Mucosa of descending colon (tissue), 3 donors: ENCODE data around the gene PGP. TPM values are rescaled to one million over a fixed set of nuclear protein-coding genes. Genes with fewer than 3 reads are reported as not detected.

Experiments used
- ATAC-seq: fragments of 200-7000 bp; cut with Tn5 transposase; one replicate; pipeline ENCODE4 v1.9.1; 2020; ENCODE audit warnings: mild to moderate bottlenecking, moderate library complexity
- DNase-seq, 3 donors: peaks; one replicate each; pipeline ENCODE4 v3.0.0-alpha.2; 2020
- H3K36me3 ChIP-seq: fragments of 200-600 bp; one replicate; pipeline ENCODE4 v1.8.0; 2021; ENCODE audit warnings: low read depth, mild to moderate bottlenecking
- H3K4me1 ChIP-seq: fragments of 200-600 bp; one replicate; pipeline ENCODE4 v1.8.0; 2021; ENCODE audit warnings: low read depth, mild to moderate bottlenecking
- H3K4me3 ChIP-seq: fragments of 200-600 bp; one replicate; pipeline ENCODE4 v1.8.0; 2021; ENCODE audit warnings: mild to moderate bottlenecking
- H3K9me3 ChIP-seq: fragments of 200-600 bp; one replicate; pipeline ENCODE4 v1.8.0; 2021; ENCODE audit warnings: mild to moderate bottlenecking
- intact Hi-C, 2 donors: fragments of 100-400 bp; cut with DNase I in 1 of 2; cut with micrococcal nuclease in 1 of 2; formaldehyde crosslinking; loops; one replicate each; pipeline versions ENCODE4 v1.11.0 to v1.11.1; 2022; cut with DNase I, micrococcal nuclease
- total RNA-seq, 3 donors: library from RNA; stranded (reverse); fragmentation: NEBNext Ultra II Directional in 2 of 3; extraction: Animal tissue kit (Norgen Biotek cat#: 25700) in 2 of 3; gene quantifications; one replicate each; pipeline versions ENCODE4 v1.2.1 to v1.2.4, GENCODE V29; 2021 to 2023
- TF ChIP-seq, protein P1 (sequence below): fragments of 200-600 bp; IDR thresholded peaks from one replicate; pipeline ENCODE4 v1.8.0; 2022; ENCODE audit warnings: antibody characterized with exemption, mild to moderate bottlenecking
- donor health status: DM: no; HTN: no; CAD: no; lungs with moderate emphysema.
- donor health status: DM: no; HTN: no; CAD: no.
- donor health status: DM: no; HTN: yes; CAD: no.

Gene PGP
- total RNA-seq, 3 donors from 2014 or later = 15.5 to 19.7 (median 17.6) TPM

DNA sequence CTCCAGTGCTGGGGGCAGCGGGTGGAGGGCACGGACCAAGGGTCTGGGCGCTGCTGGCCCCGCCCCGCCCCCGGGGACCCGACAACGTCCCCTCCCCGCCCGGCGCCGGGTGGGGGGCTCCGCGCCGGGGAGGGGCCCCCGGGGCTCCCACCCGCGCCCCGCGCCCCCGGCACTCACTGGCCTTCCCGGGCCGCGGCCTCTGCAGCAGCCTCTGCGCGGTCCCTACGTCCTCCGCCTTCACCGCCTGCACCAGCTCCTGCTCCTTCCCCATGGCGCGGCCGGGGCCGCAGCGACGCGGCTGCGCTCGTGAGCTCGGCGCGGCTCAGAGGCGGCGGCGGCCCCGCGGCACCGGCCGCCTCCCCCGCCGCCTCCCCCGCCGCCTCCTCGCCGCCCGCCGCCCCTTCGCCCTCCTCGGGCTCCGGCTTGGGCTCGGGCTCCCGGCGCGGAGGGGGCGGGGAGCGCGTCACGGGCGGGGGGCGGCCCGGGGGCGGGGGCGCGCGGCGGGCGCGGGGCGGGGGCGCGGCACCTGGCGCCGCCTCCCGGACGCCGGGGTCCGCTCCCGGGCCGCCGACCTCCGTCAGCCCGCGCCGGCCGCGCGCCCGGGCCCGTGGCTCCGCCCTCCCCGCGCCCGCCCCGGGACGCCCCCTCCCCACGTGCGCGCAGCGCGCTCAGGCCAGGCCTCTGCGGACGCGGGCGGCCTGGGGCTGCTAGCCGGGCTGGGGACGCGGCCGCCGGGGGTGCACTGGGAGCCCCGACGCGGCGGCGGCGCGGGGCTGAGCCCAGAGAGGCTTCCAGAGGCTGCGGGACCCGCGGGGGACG, 18.3 kb downstream of the PGP start, which contains the start of gene CASKIN1:
TSS of gene CASKIN1 (minus strand) at position 444 of the 819 bp plus-strand sequence. CDS start at position 271, 173 bp downstream.
- TF ChIP-seq, protein P1, sequence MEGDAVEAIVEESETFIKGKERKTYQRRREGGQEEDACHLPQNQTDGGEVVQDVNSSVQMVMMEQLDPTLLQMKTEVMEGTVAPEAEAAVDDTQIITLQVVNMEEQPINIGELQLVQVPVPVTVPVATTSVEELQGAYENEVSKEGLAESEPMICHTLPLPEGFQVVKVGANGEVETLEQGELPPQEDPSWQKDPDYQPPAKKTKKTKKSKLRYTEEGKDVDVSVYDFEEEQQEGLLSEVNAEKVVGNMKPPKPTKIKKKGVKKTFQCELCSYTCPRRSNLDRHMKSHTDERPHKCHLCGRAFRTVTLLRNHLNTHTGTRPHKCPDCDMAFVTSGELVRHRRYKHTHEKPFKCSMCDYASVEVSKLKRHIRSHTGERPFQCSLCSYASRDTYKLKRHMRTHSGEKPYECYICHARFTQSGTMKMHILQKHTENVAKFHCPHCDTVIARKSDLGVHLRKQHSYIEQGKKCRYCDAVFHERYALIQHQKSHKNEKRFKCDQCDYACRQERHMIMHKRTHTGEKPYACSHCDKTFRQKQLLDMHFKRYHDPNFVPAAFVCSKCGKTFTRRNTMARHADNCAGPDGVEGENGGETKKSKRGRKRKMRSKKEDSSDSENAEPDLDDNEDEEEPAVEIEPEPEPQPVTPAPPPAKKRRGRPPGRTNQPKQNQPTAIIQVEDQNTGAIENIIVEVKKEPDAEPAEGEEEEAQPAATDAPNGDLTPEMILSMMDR = no peak
- intact Hi-C loops = no loop called here
- H3K4me1 ChIP-seq = peaks cover 14% of the 10 kb centered on the region
- H3K9me3 ChIP-seq = no peaks in the 10 kb centered on the region
- ATAC-seq (no peak), DNase-seq (no peak)
- H3K36me3 ChIP-seq = no peaks in the 10 kb centered on the region
- no peak within 1 kb of the TSS for H3K4me3 ChIP-seq

DNA sequence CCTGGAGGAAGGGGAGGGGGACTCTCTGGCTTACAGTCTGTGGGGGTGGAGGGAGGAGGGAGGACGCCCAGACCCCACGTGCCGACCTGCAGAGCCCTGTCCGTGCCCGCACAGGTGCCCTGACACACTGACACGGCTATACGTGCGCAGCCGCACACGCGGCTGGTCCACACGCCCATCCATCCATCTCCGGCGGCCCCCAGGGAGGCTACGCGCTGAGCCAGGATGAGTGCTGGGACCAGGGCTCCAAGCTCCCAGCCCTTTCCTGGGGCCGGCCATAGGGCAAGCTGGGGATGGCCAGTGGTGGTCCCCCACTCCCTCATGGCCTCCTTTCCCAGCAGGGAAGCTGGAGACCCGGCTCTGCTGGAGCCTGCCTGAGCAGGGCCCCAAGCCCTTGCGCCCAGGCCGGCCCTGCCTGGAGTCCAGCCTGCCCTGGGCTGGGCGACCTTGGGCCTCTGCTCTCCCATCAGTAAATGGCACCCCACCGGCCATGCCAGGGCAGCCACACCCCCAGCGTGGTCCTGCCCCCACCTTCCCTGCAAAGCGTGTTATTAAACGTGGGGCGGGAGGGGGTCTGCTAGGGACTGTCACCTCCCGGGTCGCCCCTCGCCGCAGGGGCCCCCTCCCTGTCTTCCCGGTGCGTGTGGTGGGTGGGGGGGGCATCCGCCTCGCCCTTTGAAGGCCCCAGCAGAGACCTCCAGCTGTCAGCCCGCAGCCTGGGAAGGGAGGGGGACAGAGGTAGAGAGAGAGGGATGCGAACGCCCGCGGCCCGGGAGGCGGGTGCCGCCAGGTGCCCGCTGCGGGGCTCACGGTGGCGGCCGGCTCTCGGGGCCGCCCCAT, 19.1 kb downstream of the PGP start:
- Histone ChIP-seq H3K4me3 (no peak overlapping the region), H3K9me3 (no peaks in the 10 kb centered on the region), H3K36me3 (no peaks in the 10 kb centered on the region), H3K4me1 (peaks cover 14% of the 10 kb centered on the region)
- TF ChIP-seq, protein P1 = no peak
- DNase-seq (no peak), ATAC-seq (peak; percentile 35)
- intact Hi-C loops = no loop called here

DNA sequence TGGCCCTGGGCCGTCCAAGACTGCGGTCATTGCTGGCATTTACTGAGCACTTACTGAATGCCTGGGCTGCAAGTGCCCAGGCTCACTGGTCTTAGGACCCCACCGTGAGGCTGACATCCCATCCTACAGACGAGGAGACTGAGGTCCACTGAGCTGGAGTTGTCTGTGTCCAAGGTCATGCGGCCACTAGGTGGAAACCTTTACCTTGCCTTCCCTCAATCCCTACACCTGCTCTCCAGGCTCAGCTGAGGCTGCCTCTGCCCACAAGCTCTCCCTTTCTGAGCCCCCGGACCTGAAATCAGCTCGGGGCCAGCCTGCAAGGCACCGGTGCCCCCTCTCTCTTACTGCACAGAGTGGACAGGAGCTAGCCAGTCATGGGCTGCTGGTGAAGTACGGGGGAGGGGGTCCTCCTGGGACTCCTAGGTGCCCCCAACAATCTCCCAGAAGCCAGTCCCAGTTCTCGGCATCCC, 19.8 kb downstream of the PGP start:
- peak in 2 of 3 donors; percentile 55 to 79 for DNase-seq
- Histone ChIP-seq H3K4me1 (peaks cover 14% of the 10 kb centered on the region), H3K4me3 (no peak overlapping the region), H3K36me3 (no peaks in the 10 kb centered on the region), H3K9me3 (no peaks in the 10 kb centered on the region)
- peak; percentile 86 for ATAC-seq
- intact Hi-C loops = no loop called here
- TF ChIP-seq, protein P1 = no peak

DNA sequence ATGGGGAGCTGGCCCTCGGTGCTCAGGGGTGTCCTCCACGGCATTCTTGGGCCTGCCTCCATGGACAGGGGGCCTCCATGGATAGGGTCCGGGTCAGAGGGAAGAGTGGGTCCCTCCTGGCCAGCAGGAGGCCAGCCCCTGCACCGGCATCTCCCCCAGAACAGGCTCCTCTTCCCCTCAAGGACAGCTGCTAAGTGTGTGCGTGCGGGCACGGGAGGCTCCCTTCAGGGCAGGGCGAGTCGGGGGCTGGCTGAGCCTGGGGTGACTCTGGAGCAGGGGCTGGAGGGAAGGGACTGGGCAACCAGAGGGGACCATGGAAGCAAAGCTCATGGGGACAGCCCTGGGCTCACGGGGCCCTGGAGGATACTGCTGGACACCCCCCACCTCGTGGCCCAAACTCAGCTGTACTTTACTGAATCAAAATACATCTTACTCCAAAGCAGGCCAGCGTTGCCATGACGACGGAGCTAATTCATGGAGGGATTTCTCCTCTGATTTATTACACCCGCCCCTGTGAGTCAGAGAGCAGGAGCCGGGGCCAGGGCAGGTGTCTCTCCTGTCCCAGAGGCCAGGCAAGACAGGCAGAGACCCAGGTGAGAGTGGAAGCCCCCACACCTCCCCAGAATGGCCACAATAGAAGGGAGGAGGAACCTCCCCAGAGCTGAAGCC, 20.3 kb downstream of the PGP start:
- Histone ChIP-seq H3K9me3 (no peaks in the 10 kb centered on the region), H3K4me3 (no peak overlapping the region), H3K4me1 (peaks cover 14% of the 10 kb centered on the region), H3K36me3 (no peaks in the 10 kb centered on the region)
- TF ChIP-seq, protein P1 = no peak
- ATAC-seq (no peak), DNase-seq (no peak)
- intact Hi-C loops = no loop called here

DNA sequence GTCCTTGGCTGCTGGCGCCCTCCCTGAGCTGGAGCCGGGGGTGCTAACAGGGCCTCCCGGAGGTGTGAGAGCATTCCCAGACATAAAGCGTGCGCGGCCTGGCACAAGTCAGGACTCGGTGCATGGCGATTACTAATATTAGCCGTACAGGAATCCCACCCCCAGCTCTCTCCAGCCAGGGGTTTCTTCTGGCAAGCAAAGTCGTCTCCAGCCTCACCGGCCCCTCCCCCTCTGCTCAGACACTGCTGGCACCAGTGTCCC, 23.3 kb downstream of the PGP start:
- intact Hi-C loops = no loop called here

More for the DNA sequence above, 23.3 kb downstream of the PGP start:
- ATAC-seq (no peak), DNase-seq (no peak)
- H3K4me3 ChIP-seq = no peak overlapping the region
- H3K9me3 ChIP-seq = no peaks in the 10 kb centered on the region
- peaks cover 12% of the 10 kb centered on the region for H3K4me1 ChIP-seq
- H3K36me3 ChIP-seq = no peaks in the 10 kb centered on the region
- TF ChIP-seq, protein P1 = no peak
